ENCODE results near the gene CDH13. TPM values are rescaled to one million over a fixed set of nuclear protein-coding genes. Genes with fewer than 3 reads are reported as not detected.

CDH13 gene
- total RNA-seq, 1 donor from 2014 or later = 46.4 TPM

DNA sequence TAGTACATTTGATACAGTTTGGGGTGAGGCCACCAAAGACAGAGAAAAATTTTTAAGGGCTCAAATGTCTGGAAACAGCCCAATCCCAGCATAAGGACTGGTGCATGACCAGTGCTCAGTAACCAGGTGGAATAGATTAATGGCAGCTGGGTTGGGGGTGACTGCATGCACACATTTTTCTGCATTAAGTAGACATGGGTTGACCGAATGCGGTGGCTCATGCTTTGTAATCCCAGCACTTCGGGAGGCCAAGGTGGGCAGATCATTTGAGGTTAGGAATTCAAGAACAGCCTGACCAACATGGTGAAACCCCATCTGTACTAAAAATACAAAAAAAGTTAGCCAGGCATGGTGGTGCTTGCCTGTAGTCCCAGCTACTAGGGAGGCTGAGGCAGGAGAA is 1060.0 kb downstream of the CDH13 start:
- Mint-ChIP-seq H3K4me3 (no peak overlapping the region), H3K27ac (no peak overlapping the region), H3K36me3 (no peaks in the 10 kb centered on the region), H3K9me3 (no peaks in the 10 kb centered on the region), H3K27me3 (peaks cover 19% of the 10 kb centered on the region), H3K4me1 (ENCODE audit: unreplicated experiment) (peaks cover 18% of the 10 kb centered on the region)
- no peak for DNase-seq (ENCODE audit: extremely low spot score, unreplicated experiment)
- TF ChIP-seq, protein P1, sequence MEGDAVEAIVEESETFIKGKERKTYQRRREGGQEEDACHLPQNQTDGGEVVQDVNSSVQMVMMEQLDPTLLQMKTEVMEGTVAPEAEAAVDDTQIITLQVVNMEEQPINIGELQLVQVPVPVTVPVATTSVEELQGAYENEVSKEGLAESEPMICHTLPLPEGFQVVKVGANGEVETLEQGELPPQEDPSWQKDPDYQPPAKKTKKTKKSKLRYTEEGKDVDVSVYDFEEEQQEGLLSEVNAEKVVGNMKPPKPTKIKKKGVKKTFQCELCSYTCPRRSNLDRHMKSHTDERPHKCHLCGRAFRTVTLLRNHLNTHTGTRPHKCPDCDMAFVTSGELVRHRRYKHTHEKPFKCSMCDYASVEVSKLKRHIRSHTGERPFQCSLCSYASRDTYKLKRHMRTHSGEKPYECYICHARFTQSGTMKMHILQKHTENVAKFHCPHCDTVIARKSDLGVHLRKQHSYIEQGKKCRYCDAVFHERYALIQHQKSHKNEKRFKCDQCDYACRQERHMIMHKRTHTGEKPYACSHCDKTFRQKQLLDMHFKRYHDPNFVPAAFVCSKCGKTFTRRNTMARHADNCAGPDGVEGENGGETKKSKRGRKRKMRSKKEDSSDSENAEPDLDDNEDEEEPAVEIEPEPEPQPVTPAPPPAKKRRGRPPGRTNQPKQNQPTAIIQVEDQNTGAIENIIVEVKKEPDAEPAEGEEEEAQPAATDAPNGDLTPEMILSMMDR (conservative IDR thresholded peaks at IDR 0.05) = no peak

DNA sequence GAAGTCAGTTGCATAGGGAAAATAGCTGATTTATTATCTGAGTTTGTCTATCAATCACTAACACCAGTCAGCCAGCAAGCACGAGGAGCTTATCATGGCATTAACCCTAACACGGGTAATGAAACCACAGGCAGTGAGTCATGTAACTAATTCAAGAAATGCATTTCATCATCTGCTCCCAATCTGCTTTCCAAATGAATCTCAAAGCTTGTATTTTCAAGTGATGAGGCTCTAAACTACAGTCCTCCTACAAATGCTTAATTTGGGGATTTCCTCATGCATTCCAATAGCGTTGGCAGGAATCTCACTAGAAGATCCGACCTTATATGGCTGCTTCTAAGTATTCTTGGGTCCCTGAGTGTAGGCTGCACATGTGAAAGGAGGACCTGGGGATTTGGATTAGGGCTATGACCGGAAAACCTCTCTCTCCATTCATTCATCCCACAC is 1062.6 kb downstream of the CDH13 start:
- Mint-ChIP-seq H3K4me3 (no peak overlapping the region), H3K36me3 (no peaks in the 10 kb centered on the region), H3K27me3 (peaks cover 13% of the 10 kb centered on the region), H3K4me1 (ENCODE audit: unreplicated experiment) (peaks cover 6% of the 10 kb centered on the region), H3K9me3 (no peaks in the 10 kb centered on the region), H3K27ac (no peak overlapping the region)
- no peak for DNase-seq (ENCODE audit: extremely low spot score, unreplicated experiment)
- TF ChIP-seq, protein P1 (conservative IDR thresholded peaks at IDR 0.05) = no peak

GRCh38 chr16:83692224-83692623 is 1065.5 kb downstream of the CDH13 start:
- Mint-ChIP-seq H3K27me3 (peaks cover 13% of the 10 kb centered on the region), H3K9me3 (no peaks in the 10 kb centered on the region), H3K4me1 (ENCODE audit: unreplicated experiment) (peaks cover 6% of the 10 kb centered on the region), H3K27ac (no peak overlapping the region), H3K36me3 (no peaks in the 10 kb centered on the region), H3K4me3 (no peak overlapping the region)
- DNase-seq (ENCODE audit: extremely low spot score, unreplicated experiment) = no peak
- TF ChIP-seq, protein P1 (conservative IDR thresholded peaks at IDR 0.05) = no peak

DNA sequence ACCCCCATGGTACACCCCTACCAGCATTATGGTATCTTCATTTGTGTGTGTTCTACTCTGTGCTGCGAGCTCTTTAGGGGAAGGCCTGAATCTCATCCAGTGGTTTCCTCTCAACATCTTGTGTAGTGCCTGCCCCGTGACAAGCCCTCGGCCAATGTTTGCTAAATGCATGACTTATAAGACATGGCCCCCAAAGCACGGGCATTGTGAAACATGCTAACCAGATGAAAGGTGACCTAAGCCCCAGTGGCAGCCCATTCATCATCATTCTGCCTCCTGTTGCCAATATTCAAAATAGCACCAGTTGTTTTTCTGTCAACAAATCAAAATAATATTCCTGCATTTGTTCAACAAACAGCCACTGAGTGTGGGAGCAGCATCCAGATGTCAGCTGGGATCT is 1072.2 kb downstream of the CDH13 start:
- no peak for DNase-seq (ENCODE audit: extremely low spot score, unreplicated experiment)
- no peaks in the 10 kb centered on the region for H3K4me1 Mint-ChIP-seq (ENCODE audit: unreplicated experiment)
- H3K36me3 Mint-ChIP-seq = no peaks in the 10 kb centered on the region
- TF ChIP-seq, protein P1 (conservative IDR thresholded peaks at IDR 0.05) = no peak
- no peak overlapping the region for H3K27ac Mint-ChIP-seq
- peaks cover 5% of the 10 kb centered on the region for H3K9me3 Mint-ChIP-seq
- H3K4me3 Mint-ChIP-seq = no peak overlapping the region
- H3K27me3 Mint-ChIP-seq = peaks cover 13% of the 10 kb centered on the region

DNA sequence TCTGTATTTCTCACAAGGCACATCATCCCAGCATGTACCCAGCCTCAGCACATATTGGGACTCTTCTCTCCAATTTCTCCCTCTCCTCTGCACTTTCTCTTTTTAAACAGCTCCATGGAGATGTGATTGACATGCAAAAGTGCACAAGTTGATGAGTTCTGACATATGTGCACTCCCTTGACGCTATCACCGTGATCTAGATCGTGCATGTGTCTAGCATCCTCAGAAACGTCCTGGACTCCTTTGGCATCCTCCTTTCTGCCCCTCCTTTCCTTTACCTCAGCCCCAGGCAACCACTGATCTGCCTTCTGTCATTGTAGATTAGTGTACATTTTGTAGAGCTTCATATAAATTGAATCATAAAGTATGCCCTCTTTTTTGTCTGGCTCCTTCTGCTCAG is 1073.0 kb downstream of the CDH13 start:
- Mint-ChIP-seq H3K9me3 (peaks cover 5% of the 10 kb centered on the region), H3K27me3 (peaks cover 17% of the 10 kb centered on the region), H3K4me3 (no peak overlapping the region), H3K27ac (no peak overlapping the region), H3K36me3 (no peaks in the 10 kb centered on the region), H3K4me1 (ENCODE audit: unreplicated experiment) (no peaks in the 10 kb centered on the region)
- TF ChIP-seq, protein P1 (conservative IDR thresholded peaks at IDR 0.05) = no peak
- DNase-seq (ENCODE audit: extremely low spot score, unreplicated experiment) = no peak

GRCh38 chr16:83700918-83701317 is 1074.1 kb downstream of the CDH13 start:
- Mint-ChIP-seq H3K27ac (no peak overlapping the region), H3K4me1 (ENCODE audit: unreplicated experiment) (no peaks in the 10 kb centered on the region), H3K27me3 (peaks cover 17% of the 10 kb centered on the region), H3K36me3 (no peaks in the 10 kb centered on the region), H3K9me3 (peaks cover 5% of the 10 kb centered on the region), H3K4me3 (no peak overlapping the region)
- DNase-seq (ENCODE audit: extremely low spot score, unreplicated experiment) = no peak
- TF ChIP-seq, protein P1 (conservative IDR thresholded peaks at IDR 0.05) = no peak
